ENCODE data around the gene NAP1L4.

Gene NAP1L4

DNA sequence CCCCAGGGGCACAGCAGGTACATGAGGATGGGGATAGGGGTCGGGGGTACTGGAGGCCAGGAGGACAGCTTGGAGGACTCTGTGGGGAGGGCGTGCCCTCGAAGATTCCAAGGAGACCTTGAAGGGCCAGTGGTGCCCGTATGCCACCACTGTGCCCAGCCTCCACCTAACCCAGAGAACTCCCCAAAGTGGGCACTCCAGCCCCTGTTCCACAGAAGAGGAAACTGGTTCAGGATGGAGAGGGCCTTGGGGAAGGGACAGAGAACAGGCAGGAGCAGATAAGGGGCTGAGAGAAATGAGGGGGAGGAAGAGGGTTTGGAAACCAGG, 60.7 kb downstream of the NAP1L4 start:
- intact Hi-C loops (cut with DNase I) = no loop called here
- no peak for DNase-seq

DNA sequence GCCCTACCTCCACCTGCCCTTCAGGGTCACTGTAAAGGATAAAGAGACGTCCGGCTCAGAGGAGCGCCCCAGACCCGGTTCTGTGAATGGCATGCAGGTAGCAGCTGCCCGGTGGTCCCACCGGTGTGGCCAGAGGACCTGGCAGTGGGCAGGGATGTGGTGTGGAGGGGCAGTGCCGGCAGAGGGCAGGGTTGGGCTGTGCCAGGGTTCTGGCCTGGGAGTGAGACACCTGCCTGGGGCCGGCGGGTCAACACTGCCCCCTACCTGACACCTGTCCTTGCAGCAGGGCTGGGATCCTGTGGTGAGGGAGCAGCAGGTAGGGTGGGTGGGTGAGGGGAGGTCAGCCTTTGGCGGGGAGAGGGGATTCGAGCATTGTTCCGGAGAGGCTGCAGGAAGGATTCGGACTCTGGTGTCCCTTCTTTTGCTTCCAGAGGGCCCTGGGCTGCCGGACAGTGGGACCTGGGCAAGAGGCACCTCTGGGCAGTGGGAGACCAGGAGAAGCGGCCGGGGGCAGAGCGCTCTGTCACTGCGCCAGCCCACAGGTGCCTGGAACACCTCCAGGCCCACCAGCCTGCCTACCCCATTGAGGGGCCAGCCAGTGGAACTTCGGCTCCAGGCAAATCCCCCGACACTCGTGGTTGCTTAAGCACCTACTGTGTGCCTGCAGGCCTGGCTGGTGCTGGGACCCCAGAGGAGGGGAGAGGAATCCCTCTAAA, 61.3 kb downstream of the NAP1L4 start:
- intact Hi-C loops (cut with DNase I) = no loop called here
- peak in 4 of 42 donors; percentile 15 to 48 (median 24) for DNase-seq

DNA sequence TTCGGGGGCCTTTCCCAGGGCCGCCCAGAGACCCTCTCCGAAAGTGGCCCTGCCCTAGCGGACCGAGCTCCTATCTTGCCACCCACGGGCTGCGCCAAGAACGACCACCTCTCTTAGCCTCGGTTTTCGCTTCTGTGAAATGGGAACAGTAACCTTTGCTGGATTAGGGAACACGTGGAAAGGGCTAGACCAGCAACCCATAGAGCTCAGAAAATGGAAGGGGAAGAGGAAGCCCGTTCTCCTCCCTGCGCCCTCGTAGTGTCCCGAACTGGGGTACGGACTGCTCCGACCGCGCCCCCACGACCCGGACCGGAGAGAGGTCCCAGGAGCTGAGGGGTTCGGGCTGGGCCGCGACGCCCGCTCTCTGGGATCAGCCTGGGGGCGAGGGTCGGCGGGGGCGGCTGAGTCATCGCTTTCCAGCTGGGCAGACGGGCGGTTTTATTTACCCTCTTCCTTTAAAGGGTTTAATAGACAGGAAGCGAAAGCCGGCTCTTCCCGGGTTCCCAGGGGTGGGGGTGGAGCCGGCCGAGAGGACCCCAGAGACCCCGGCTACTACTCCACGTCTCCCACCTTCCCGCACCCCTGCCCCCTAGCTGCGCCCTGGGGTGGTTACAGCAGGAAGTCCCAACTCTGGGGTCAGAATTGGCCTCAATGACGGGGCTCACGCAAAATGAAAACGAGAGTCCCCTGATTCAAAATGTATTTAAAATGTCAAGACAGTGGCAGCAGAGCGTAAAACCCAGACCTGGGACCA, 62.0 kb downstream of the NAP1L4 start:
- no peak for DNase-seq
- intact Hi-C loops (cut with DNase I) = no loop called here

DNA sequence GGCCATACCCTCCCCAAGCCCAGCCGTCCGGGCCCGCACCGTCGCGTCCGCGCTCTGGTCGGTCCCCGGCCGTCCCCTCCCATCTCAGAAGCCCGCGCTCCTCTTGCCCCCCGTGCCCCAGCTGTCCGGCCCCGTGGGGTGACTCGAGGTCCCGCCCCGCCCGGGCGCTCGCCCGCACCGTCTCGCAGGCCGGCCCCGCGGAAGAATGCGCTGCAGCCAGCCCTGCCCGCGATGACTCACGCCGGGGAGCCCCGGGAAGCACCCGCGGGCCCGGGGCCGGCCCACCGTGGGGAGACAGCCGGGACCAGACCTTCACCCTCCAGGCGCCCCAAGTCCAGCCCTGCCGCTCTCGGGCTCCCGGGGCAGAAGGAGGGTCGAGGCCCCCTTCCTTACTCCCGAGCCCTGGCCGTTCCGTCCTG, 62.6 kb downstream of the NAP1L4 start:
- DNase-seq = no peak
- intact Hi-C loops (cut with DNase I) = no loop called here

DNA sequence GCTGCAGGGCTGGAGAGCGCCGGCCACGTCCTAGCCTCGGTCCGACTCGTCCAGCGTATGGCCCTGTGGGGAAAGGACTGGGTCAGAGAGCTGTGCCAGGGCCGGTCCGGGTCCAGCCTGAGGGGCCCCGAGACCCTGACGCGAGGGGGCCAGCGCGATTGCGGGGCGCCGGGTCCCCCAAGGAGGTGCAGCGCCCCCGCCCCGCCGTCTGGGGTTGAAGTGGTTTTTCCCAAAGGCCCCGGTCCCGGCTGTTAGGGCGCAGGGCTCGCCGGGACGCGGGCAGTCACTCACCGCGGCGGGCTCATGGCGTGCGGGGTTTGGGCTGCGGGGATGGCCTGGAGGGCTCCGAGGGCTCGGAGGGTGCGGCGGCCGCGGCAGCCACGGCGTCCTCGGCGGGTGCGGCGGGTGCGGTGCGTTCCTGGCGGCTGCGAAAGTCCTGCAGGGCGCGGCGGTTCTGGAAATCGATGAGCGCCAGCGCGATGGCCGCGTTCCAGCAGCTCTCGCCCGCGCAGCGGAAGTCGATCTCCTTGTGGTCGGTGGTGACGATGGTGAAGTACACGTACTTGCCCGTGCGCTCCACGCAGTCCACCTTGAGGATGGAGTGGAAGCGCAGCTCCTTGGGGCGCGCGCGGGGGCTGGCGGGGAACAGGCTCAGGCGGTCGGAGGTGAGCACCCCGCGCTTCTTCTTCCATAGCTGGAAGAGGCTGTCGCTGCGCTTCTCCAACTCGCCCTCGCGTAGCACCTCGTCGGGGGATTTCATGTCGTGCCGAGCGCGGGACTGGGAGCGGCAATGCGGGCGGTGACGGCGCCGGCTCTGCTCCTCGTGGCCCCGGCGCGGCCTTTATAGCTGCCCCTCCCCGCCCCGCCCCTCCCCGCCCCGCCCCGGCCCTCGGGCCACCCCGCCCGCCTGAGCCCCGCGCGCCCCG, 63.3 kb downstream of the NAP1L4 start, which contains the start of gene PHLDA2:
Gene PHLDA2 (minus strand): TSS at position 816 of the 926 bp plus-strand sequence. CDS start 56 bp downstream, at position 760.
- intact Hi-C loops (cut with DNase I) = no loop called here

DNA sequence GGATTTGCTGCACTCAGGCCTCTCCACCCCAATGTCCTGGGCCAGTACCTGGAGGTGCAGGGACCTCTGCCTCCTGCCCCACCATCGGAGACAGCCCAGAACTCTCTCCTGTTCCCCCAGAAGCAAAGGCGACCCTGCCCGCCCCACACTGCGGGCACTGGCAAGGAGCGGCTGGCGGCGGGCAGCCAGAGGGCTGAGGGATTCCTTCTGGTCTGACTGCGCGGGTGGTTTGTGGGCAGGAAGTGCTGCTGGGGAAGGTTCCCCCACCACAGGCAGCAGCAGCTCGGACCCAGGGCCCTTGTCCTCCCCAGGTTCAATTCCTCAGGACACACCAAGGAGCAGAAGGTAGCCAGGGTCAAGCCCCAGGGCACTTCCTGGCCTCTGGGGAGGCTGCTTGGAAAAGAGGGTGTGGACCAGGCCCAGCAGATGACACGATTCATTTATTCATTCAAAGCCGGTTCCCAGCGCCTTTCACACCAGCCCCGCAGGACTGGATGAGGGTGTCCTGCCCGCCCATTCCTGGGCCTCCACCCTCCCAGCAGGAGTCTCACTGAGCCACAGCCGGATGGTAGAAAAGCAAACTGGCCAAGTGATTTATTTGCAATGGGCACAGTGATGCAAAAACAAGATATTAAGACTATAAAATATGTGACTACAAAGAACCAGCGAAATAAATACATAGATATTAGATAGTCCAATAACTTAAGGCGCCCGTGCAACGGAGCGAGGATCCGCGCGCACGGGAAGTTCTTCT, 64.1 kb downstream of the NAP1L4 start:
- DNase-seq = no peak
- intact Hi-C loops (cut with DNase I) = no loop called here

More for the DNA sequence above, 63.3 kb downstream of the NAP1L4 start, which contains the start of gene PHLDA2:
- DNase-seq = peak in 2 of 42 donors; percentile 41 to 46

DNA sequence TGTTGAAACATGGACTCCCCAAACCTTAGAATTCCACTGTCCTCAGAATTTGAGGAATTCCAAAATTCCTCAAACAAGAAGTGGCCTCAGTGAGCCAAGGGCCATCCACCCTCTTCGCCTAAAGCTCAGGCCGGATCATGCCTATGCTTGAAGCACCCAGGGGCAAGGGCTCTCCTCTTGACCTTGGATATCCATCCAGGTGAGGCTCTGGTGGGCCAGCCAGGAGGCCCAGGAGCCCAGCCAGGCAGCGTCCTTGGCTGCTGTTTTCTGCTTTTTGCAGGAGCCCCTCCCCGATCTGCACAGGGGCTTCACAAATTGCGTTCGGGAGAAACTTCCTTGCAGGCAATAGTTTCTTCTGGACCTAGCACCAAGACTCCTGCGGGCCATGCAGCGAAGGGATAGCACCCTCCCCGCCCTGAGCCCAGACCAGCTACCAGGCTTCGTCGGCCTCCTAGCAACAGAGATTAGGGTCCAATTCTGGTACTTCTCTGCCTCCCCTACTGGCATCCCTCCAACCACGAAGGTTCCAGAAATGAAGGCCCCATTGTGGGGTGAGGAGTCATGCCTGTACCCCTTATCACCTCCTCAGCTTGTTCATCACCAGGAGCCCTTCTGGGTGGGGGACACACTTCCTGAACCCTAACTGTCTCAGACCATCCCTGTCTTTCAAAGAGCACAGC, 64.9 kb downstream of the NAP1L4 start:
- intact Hi-C loops (cut with DNase I) = no loop called here
- DNase-seq = no peak

DNA sequence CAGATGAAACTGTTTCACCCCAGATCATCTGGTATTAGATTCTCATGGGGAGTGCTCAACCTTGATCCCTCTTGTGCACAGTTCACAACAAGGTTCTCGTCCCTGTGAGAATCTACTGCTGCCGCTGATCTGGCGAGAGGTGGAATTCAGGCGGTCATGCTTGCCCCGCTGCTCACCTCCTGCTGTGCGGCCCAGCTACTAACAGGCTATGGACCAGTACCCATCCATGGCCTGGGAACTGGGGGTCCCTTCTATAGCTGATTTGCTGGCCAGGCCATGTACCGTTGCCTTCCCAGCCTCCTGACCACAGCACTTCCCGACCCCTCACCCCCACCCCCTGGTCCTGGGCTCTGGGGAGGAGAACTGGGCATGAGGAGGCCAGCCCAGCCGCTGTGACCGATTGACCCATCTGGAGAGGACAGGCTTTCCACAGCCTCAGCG, 65.5 kb downstream of the NAP1L4 start:
- intact Hi-C loops (cut with DNase I) = no loop called here
- no peak for DNase-seq

DNA sequence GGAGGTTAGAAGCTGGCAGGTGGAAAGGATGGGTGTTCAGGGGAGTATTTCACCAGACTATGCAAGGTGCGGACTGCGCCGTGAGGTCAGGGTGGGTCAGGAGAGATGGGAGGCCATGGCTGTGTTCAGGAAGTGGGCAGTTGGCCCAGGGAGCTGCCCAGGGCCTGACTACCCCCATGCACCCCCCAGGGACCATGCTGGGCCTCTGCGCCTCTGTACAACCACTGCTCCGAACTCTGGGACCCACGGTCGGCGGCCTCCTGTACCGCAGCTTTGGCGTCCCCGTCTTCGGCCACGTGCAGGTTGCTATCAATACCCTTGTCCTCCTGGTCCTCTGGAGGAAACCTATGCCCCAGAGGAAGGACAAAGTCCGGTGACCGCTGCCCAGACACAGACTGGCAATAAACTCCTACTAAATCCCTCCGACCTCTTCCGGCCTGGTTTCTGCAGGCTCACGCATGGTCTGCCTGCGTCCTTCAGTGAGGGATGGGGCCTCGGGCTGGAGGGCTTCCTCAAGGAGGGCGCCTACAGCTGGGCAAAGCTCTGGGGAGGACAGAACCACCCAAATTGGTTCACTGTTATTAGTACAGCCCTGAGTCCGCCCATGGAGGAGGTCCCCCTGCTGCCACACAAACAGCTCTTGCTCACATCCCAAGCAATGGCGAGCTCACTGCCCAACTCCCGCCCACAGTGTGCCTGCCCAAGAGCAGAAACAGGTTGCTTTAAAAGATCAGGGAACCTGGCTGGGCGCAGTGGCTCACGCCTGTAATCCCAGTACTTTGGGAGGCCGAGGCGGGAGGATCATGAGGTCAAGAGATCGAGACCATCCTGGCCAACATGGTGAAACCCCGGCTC, 67.1 kb downstream of the NAP1L4 start:
- peak in 1 of 42 donors; percentile 1 for DNase-seq
- intact Hi-C loops (cut with DNase I) = no loop called here

DNA sequence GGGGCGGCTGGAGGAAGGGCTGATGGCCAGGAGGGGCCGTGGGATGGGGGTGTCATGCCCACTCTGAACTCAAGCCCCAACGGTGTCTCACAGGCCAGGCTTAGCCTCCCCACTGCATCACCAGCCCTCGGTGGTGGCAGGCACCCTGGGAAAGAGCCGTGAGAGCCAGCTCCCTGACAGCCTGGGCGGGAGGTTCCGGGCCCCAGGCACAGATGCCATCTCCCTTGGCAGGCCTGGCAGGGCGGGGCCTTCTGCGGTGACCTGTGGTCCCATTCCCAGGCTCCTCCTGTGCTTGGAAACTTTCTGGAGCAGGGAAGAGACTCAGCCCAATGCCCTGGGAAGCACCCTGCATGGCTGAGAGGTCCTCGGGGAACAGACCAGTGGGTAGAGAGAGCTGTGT, 67.7 kb downstream of the NAP1L4 start:
- intact Hi-C loops (cut with DNase I) = no loop called here
- no peak for DNase-seq

DNA sequence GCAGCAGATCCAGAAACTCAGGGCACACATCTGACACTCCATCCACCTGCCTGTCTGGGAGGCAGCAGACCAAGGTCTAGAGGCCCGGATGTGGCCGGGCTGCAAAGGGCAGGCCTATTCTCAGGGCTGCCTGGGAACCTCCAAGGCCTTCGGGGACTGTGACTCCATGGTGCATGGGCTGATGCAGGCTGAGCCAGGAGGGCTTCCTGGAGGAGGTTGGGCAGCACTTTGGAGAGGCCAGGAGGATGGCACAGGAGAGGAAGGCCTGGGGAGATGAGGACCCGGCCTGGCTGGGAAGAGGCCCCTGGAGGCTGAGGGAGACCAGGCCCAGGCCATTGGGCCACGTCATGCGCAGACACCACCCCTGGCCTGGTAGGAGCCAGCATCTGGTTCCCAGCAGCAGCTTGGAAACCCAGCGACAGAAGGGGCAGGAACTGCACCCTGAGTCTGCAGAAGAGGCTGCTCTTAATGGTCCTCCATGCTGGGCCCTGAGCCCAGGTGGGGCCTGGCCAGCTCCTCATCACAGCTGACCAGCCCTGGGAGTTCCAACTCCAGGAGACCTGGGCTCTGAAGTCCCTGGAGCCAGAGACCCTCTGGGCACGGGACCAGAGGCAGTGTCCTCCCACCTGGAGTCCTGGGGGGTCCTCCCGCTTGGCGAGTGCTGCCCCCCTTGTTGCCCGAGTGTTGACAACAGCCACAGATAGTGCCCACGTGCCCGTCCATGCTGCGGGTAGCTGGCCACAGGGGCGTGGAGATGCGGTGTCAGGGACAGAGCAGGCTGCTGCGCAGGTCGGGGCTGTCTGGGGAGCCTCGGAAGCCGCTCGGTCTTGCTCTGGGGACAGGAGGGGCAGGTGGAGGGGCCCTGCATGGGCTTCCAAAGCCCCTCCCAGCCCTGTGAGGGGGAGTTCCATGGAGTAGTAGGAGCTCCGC, 68.4 kb downstream of the NAP1L4 start:
- no peak for DNase-seq
- intact Hi-C loops (cut with DNase I) = no loop called here

DNA sequence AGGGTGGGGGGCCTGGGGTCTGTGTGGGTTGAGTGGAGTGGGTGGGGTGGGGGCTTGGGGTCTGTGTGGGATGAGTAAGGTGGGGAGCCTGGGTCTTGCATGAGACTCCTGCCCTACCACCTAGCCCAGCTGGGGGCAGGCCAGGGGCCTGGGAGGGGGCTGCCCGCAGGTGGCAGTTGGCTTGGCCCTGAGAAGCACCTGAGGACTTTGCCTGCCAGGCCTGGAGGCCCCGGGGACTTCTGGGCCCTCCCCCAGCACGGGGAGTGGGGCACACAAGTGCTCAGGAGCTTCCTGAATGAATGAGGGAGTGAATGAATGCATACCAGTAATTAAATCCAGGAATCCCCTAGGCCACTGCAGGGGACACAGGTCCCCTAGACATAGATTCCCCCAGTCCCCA, 69.5 kb downstream of the NAP1L4 start:
- intact Hi-C loops (cut with DNase I) = no loop called here

DNA sequence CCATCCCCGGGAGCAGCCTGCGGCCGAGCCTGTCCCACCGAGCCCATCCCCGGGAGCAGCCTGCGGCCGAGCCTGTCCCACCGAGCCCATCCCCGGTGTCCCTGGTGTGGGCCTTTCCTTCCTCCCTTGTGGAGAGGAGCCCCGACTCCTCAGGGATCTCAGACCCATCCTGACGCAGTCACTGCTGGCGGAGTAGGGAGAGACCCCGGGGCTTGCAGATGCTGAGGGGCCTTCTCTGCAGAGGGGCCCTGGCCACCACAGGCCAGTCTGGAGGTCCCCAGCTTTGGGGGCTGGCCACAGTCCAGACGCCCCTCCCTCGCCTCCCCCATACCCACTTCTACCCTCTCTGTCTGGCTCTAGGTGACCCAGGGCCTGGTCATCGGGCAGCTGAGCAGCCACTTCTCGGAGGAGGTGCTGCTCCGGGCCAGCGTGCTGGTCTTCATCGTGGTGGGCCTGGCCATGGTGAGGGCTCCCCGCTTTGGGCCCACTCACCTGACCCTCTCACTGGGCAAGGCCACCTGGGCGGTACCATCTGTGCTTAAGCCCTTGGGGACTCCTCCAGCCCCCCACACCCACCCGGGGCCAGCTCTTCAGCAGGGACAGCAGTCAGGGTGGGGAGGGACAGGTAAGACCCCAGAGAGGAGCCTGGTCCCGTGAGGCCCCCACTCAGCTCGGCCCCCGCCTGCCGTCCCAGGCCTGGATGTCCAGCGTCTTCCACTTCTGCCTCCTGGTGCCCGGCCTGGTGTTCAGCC, 70.2 kb downstream of the NAP1L4 start:
- intact Hi-C loops (cut with DNase I) = no loop called here
- DNase-seq = no peak

More for the DNA sequence above, 69.5 kb downstream of the NAP1L4 start:
- DNase-seq = no peak

DNA sequence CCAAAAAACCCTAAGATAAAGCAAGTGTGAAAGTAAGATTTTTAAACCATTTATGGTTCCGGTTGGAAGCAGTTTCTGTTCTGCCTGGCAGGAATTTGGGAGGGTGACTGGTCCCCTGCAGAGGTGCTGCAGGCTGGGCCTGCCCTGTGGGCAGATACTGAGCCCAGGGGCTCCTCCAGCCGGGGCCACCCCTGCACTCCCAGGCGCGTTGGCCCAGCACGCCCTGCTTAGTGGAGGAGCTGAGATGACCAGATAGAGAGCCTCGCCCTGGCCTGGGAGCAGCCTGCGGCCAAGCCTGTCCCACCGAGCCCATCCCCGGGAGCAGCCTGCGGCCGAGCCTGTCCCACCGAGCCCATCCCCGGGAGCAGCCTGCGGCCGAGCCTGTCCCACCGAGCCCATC, 70.9 kb downstream of the NAP1L4 start:
- intact Hi-C loops (cut with DNase I) = no loop called here
- DNase-seq = no peak

DNA sequence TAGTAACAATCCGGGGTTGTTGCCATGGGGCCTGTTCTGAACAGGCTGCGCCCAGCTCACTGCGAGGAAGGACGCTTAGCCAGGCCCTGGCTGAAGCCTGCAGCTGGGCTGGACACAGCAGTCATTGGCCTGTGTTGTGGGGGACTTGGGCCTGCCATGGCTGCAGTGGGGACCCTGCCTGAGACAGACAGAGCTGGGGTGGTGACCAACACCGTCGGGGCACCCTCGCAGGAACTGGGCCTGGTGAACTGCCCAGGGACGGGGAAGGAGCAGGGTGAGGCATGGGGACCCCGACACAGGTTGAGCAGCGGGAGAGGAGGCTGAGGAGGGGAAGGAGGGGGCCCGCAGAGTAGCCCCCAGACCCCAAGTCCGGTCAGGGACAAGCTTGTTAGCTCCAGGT, 71.8 kb downstream of the NAP1L4 start:
- intact Hi-C loops (cut with DNase I) = no loop called here
- no peak for DNase-seq

DNA sequence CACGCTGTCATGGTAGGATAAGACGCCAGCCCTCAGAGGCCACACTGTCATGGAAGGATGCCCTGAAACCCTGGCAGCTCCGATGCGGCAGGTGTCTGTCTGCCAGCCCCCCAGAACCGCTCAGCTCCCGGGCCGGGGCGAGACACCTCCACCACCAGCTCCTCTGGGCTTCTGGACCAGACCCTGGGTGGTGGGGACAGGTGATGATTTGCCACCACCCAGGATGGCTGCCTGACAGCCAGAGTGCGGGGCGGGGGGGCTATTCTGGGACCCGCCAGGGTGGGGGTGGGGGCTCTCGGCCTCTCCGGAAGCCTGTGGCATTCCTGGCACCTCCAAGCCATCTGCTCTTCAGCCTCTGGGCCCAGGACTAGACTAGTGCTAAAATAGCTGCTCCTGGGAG, 72.3 kb downstream of the NAP1L4 start:
- intact Hi-C loops (cut with DNase I) = no loop called here
- DNase-seq = no peak
